GM21619 (cell line): ENCODE results near the gene WNT3A.
A peak's percentile ranks its signal among the peaks of the same experiment; 100 is the strongest.

ENCODE experiments used
- ATAC-seq: cut with Tn5 transposase; IDR thresholded peaks from one replicate; pipeline ENCODE4 v1.9.1; 2021; ENCODE audit not compliant: unreplicated experiment

Gene WNT3A

GRCh38 chr1:228030451-228031201 is 23.8 kb downstream of the WNT3A start:
- no peak for ATAC-seq

- no peak for ATAC-seq
Observed at GRCh38 chr1:228031276-228031995, 24.6 kb downstream of the WNT3A start.

GRCh38 chr1:228032041-228032440 is 25.2 kb downstream of the WNT3A start:
- no peak for ATAC-seq

- ATAC-seq: no peak
Observed at GRCh38 chr1:228033376-228033775, 26.6 kb downstream of the WNT3A start.

GRCh38 chr1:228034954-228035837 is 28.4 kb downstream of the WNT3A start:
- ATAC-seq: no peak

GRCh38 chr1:228035844-228036243 is 29.0 kb downstream of the WNT3A start:
- no peak for ATAC-seq

GRCh38 chr1:228036701-228037231 is 30.0 kb downstream of the WNT3A start:
- no peak for ATAC-seq

GRCh38 chr1:228037401-228038386 is 30.9 kb downstream of the WNT3A start:
- peak; percentile 88 for ATAC-seq

- ATAC-seq: no peak
Observed at GRCh38 chr1:228038387-228039005, 31.7 kb downstream of the WNT3A start.

GRCh38 chr1:228039006-228039903 is 32.5 kb downstream of the WNT3A start:
- ATAC-seq: no peak

- ATAC-seq: no peak
Observed at GRCh38 chr1:228039986-228040385, 33.2 kb downstream of the WNT3A start.

GRCh38 chr1:228041316-228041715 is 34.5 kb downstream of the WNT3A start:
- ATAC-seq: no peak

- no peak for ATAC-seq
Observed at GRCh38 chr1:228042508-228042907, 35.7 kb downstream of the WNT3A start.

- no peak for ATAC-seq
Observed at GRCh38 chr1:228043281-228043848, 36.6 kb downstream of the WNT3A start.

GRCh38 chr1:228044961-228045360 is 38.2 kb downstream of the WNT3A start:
- no peak for ATAC-seq

GRCh38 chr1:228045405-228045804 is 38.6 kb downstream of the WNT3A start:
- ATAC-seq: no peak

GRCh38 chr1:228045871-228046270 is 39.1 kb downstream of the WNT3A start:
- ATAC-seq: no peak
